HepG2 (cell line): ENCODE data around the gene BRD2. TPM values are rescaled to one million over a fixed set of nuclear protein-coding genes. Genes with fewer than 3 reads are reported as not detected.

Experiments used
- BRD4 ChIP-seq: sonication (generic); formaldehyde crosslinking; IDR thresholded peaks from 2 replicates; pipeline ENCODE4 v1.4.0; 2020; ENCODE audit warnings: missing genetic modification reagents
- HCFC1 ChIP-seq: fragments of 150-350 bp; IDR thresholded peaks from 2 replicates; pipeline ENCODE4 v1.6.1; 2014; ENCODE audit warnings: low read depth, low read length
- RARG ChIP-seq: sonication (generic); formaldehyde crosslinking; IDR thresholded peaks from 2 replicates; pipeline ENCODE4 v1.4.0; 2020; ENCODE audit warnings: low read depth, mild to moderate bottlenecking, missing genetic modification reagents
- RFX3 ChIP-seq: IDR thresholded peaks from 2 replicates; pipeline ENCODE4 v1.6.1; 2016; ENCODE audit warnings: missing biosample characterization, missing genetic modification reagents
- ZNF207 ChIP-seq: fragments of 450-650 bp; IDR thresholded peaks from 2 replicates; pipeline ENCODE4 v1.6.1; 2016; ENCODE audit warnings: antibody characterized with exemption, borderline replicate concordance
- ZNF407 ChIP-seq: sonication (generic); formaldehyde crosslinking; IDR thresholded peaks from one replicate; pipeline ENCODE4 v1.5.1; 2020; ENCODE audit warnings: mild to moderate bottlenecking, missing genetic modification reagents; ENCODE audit errors: not compliant biosample characterization
- polyA plus RNA-seq, 8 experiments: library from polyadenylated mRNA; depleted of rRNA in 3 of 8; stranded (reverse) in 7 of 8; unstranded in 1 of 8; fragments of >200 nt; fragmentation: Illumina TruSeq in 4 of 8; extraction: Trizol in 4 of 8; gene quantifications; 2 replicates each; pipeline versions ENCODE4 v1.2.1 to v1.2.3, GENCODE V29; 2011 to 2016; ENCODE audit warnings: low read depth in 4 of 8, missing spikeins in 1 of 8, mixed read lengths in 1 of 8; ENCODE audit not compliant: insufficient read depth in 1 of 8
- total RNA-seq, 5 experiments: library from RNA; depleted of rRNA; stranded (reverse); fragments of >200 nt; fragmentation: Illumina TruSeq; extraction: Trizol; gene quantifications; 2 replicates each; pipeline ENCODE4 v1.2.3, GENCODE V29; 2016; ENCODE audit warnings: low read depth in 1 of 5
- TF ChIP-seq, protein P1 (sequence below): sonication (generic); formaldehyde crosslinking; IDR thresholded peaks from 2 replicates; pipeline ENCODE4 v1.4.0; 2020; ENCODE audit warnings: missing genetic modification reagents, borderline replicate concordance

Gene BRD2
- total and polyA plus RNA-seq, 2 of the 13 experiments (the other 11 are each of a cell fraction or from before 2014, with no cell fraction given) = 143 to 202 TPM

GRCh38 chr6:33017694-33018353 is 49.4 kb downstream of the BRD2 start (continued):
- TF ChIP-seq, protein P1, sequence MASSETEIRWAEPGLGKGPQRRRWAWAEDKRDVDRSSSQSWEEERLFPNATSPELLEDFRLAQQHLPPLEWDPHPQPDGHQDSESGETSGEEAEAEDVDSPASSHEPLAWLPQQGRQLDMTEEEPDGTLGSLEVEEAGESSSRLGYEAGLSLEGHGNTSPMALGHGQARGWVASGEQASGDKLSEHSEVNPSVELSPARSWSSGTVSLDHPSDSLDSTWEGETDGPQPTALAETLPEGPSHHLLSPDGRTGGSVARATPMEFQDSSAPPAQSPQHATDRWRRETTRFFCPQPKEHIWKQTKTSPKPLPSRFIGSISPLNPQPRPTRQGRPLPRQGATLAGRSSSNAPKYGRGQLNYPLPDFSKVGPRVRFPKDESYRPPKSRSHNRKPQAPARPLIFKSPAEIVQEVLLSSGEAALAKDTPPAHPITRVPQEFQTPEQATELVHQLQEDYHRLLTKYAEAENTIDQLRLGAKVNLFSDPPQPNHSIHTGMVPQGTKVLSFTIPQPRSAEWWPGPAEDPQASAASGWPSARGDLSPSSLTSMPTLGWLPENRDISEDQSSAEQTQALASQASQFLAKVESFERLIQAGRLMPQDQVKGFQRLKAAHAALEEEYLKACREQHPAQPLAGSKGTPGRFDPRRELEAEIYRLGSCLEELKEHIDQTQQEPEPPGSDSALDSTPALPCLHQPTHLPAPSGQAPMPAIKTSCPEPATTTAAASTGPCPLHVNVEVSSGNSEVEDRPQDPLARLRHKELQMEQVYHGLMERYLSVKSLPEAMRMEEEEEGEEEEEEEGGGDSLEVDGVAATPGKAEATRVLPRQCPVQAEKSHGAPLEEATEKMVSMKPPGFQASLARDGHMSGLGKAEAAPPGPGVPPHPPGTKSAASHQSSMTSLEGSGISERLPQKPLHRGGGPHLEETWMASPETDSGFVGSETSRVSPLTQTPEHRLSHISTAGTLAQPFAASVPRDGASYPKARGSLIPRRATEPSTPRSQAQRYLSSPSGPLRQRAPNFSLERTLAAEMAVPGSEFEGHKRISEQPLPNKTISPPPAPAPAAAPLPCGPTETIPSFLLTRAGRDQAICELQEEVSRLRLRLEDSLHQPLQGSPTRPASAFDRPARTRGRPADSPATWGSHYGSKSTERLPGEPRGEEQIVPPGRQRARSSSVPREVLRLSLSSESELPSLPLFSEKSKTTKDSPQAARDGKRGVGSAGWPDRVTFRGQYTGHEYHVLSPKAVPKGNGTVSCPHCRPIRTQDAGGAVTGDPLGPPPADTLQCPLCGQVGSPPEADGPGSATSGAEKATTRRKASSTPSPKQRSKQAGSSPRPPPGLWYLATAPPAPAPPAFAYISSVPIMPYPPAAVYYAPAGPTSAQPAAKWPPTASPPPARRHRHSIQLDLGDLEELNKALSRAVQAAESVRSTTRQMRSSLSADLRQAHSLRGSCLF (CRISPR knock-in tag) = no peak
- no peak for TF ChIP-seq BRD4 (CRISPR knock-in tag)
- TF ChIP-seq ZNF207 = no peak
- TF ChIP-seq HCFC1 = no peak
- no peak for TF ChIP-seq RARG (CRISPR knock-in tag)
- no peak for TF ChIP-seq ZNF407 (CRISPR knock-in tag)
- no peak for TF ChIP-seq RFX3 (CRISPR knock-in tag)
